ENCODE measurements around the gene HILPDA.
"Not testable (repeated sequence)": the region's sequence is repeated elsewhere in the genome, so short reads cannot be mapped to it uniquely, and the experiment has no call there.

HILPDA gene

GRCh38 chr7:128431754-128432153 lies 23.9 kb upstream of the HILPDA start:
- DNase-seq: no peak

- DNase-seq: no peak
Measured at GRCh38 chr7:128434413-128435326, 21.0 kb upstream of the HILPDA start.

GRCh38 chr7:128435327-128435686 lies 20.4 kb upstream of the HILPDA start:
- DNase-seq: peak in 1 of 3 experiments; percentile 11

GRCh38 chr7:128437426-128438332 lies 18.0 kb upstream of the HILPDA start:
- DNase-seq: no peak

- no peak for DNase-seq
Measured at GRCh38 chr7:128442356-128442755, 13.3 kb upstream of the HILPDA start.

GRCh38 chr7:128443831-128444600 lies 11.7 kb upstream of the HILPDA start:
- DNase-seq: peak in 2 of 3 experiments; percentile 81 to 94

GRCh38 chr7:128446306-128446705 lies 9.4 kb upstream of the HILPDA start:
- DNase-seq: no peak

GRCh38 chr7:128447941-128448564 lies 7.6 kb upstream of the HILPDA start:
- DNase-seq: no peak

- DNase-seq: no peak
Measured at GRCh38 chr7:128448751-128449302, 6.9 kb upstream of the HILPDA start.

- no peak for DNase-seq
Measured at GRCh38 chr7:128450409-128450808, 5.3 kb upstream of the HILPDA start.

- DNase-seq: no peak
Measured at GRCh38 chr7:128450913-128451312, 4.8 kb upstream of the HILPDA start.

- no peak for DNase-seq
Measured at GRCh38 chr7:128452552-128452951, 3.1 kb upstream of the HILPDA start.

- DNase-seq: no peak
Measured at GRCh38 chr7:128453836-128454804, 1.6 kb upstream of the HILPDA start.

- no peak for DNase-seq
Measured at GRCh38 chr7:128454808-128455542, 703 bp upstream of the HILPDA start.

GRCh38 chr7:128456255-128456725 lies 612 bp downstream of the HILPDA start:
- peak in 2 of 3 experiments; percentile 42 to 87 for DNase-seq

GRCh38 chr7:128457385-128457784 lies 1.7 kb downstream of the HILPDA start:
- not testable (repeated sequence) for DNase-seq

GRCh38 chr7:128458956-128459355 lies 3.3 kb downstream of the HILPDA start:
- no peak for DNase-seq

- DNase-seq: peak; percentile 25 to 73 (median 43)
Measured at GRCh38 chr7:128459394-128459878, 3.8 kb downstream of the HILPDA start.

- no peak for DNase-seq
Measured at GRCh38 chr7:128462460-128462859, 6.8 kb downstream of the HILPDA start.

GRCh38 chr7:128463345-128463744 lies 7.7 kb downstream of the HILPDA start:
- DNase-seq: not testable (repeated sequence)
